Skeletal muscle tissue (tissue), 4 donors: Measurements from ENCODE around the gene CSE1L. TPM values are rescaled to one million over a fixed set of nuclear protein-coding genes. Genes with fewer than 3 reads are reported as not detected.
A peak's percentile ranks its signal among the peaks of the same experiment; 100 is the strongest.
"Not testable (repeated sequence)": the region's sequence is repeated elsewhere in the genome, so short reads cannot be mapped to it uniquely, and the experiment has no call there.

ENCODE experiments used
- H3K27ac ChIP-seq: one replicate; pipeline ENCODE4 v1.7.0; 2013; ENCODE audit warnings: mild to moderate bottlenecking, low read depth, low read length, inconsistent platforms
- H3K27me3 ChIP-seq, 3 donors: one replicate each; pipeline ENCODE4 v1.7.0; 2013; ENCODE audit warnings: low read length in 3 of 3; ENCODE audit not compliant: control insufficient read depth in 3 of 3, insufficient read depth in 3 of 3
- H3K36me3 ChIP-seq, 3 donors: one replicate each; pipeline ENCODE4 v1.7.0; 2013; ENCODE audit warnings: low read length in 3 of 3; ENCODE audit not compliant: control insufficient read depth in 3 of 3, insufficient read depth in 3 of 3
- H3K4me1 ChIP-seq, 3 donors: one replicate each; pipeline ENCODE4 v1.7.0; 2013; ENCODE audit warnings: low read length in 3 of 3, mild to moderate bottlenecking in 3 of 3; ENCODE audit not compliant: control insufficient read depth in 3 of 3, insufficient read depth in 3 of 3
- H3K4me3 ChIP-seq, 3 donors: one replicate each; pipeline ENCODE4 v1.7.0; 2013; ENCODE audit warnings: low read length in 3 of 3
- H3K9ac ChIP-seq, 3 donors: one replicate each; pipeline ENCODE4 v1.7.0; 2013; ENCODE audit warnings: low read length in 3 of 3, mild to moderate bottlenecking in 3 of 3, moderate library complexity in 2 of 3, low read depth in 1 of 3
- H3K9me3 ChIP-seq, 3 donors: one replicate each; pipeline ENCODE4 v1.7.0; 2013; ENCODE audit warnings: low read length in 3 of 3; ENCODE audit not compliant: control insufficient read depth in 3 of 3
- total RNA-seq: library from RNA; depleted of rRNA; stranded (reverse); fragments of >200 nt; gene quantifications from one replicate; pipeline ENCODE4 v1.2.3, GENCODE V29; 2014
- donor health status: Osteomylitis.

CSE1L gene
- total RNA-seq, 1 donor from 2014 or later = 59.5 TPM

- Histone ChIP-seq H3K36me3 (peaks cover 64 to 69% (median 66%) of the 10 kb centered on the region in 3 donors), H3K4me1 (no peaks in the 10 kb centered on the region), H3K9me3 (no peaks in the 10 kb centered on the region), H3K27ac (no peak overlapping the region), H3K27me3 (no peaks in the 10 kb centered on the region), H3K4me3 (no peak overlapping the region), H3K9ac (no peak overlapping the region)
Observed at GRCh38 chr20:49115564-49115963, 69.5 kb downstream of the CSE1L start.

- H3K27ac ChIP-seq = no peak overlapping the region
- H3K9ac ChIP-seq = no peak overlapping the region
- no peaks in the 10 kb centered on the region for H3K4me1 ChIP-seq
- H3K36me3 ChIP-seq = peaks cover 57 to 65% (median 61%) of the 10 kb centered on the region in 3 donors
- no peaks in the 10 kb centered on the region for H3K9me3 ChIP-seq
- H3K4me3 ChIP-seq = no peak overlapping the region
- H3K27me3 ChIP-seq = no peaks in the 10 kb centered on the region
Observed at GRCh38 chr20:49118307-49118706, 72.2 kb downstream of the CSE1L start.

DNA sequence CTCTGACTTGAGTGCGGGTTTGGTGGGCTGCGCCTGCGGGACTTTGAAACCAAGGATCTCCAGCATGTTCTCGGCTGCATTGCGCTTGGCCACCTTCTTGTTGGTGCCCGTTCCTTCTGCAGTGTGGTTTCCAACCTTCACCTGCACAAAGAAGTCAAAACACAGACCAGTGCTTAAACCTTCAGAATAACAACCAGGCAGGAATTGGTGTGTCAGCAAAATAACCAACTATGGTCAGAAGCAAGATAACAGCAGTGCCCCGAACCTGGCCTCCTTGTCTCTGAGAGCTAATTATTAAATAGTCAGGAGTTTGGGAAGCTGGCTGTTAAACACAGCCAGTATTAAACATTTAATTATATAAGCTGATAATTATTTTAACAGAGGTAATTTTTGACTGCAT is 73.9 kb downstream of the CSE1L start:
- no peaks in the 10 kb centered on the region for H3K4me1 ChIP-seq
- no peak overlapping the region for H3K4me3 ChIP-seq
- no peak overlapping the region for H3K27ac ChIP-seq
- peaks cover 56 to 68% (median 58%) of the 10 kb centered on the region in 3 donors for H3K36me3 ChIP-seq
- H3K27me3 ChIP-seq = no peaks in the 10 kb centered on the region
- no peaks in the 10 kb centered on the region for H3K9me3 ChIP-seq
- no peak overlapping the region for H3K9ac ChIP-seq

DNA sequence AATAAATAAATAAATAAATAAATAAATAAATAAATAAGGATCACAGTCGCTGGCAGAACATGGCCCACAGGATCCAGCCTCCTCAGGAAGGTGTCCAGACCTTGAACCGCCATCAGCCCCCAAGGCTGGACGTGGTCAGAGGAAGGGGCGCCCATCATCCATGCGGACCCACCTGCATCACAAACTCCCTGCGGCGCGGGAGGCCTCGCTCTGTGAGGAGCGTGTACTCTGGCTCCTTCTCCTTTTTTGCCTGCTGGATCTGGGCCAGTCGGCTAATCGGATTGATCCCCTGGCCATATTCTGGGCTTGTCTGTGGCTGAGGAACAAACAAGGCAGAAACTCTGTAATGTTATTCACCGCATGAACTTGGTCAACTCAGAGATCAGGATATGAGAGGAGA is 76.8 kb downstream of the CSE1L start:
- Histone ChIP-seq H3K4me1 (no peaks in the 10 kb centered on the region), H3K9me3 (no peaks in the 10 kb centered on the region), H3K27ac (no peak overlapping the region), H3K36me3 (peaks cover 33 to 44% (median 35%) of the 10 kb centered on the region in 3 donors), H3K4me3 (no peak overlapping the region), H3K9ac (no peak overlapping the region), H3K27me3 (no peaks in the 10 kb centered on the region)

DNA sequence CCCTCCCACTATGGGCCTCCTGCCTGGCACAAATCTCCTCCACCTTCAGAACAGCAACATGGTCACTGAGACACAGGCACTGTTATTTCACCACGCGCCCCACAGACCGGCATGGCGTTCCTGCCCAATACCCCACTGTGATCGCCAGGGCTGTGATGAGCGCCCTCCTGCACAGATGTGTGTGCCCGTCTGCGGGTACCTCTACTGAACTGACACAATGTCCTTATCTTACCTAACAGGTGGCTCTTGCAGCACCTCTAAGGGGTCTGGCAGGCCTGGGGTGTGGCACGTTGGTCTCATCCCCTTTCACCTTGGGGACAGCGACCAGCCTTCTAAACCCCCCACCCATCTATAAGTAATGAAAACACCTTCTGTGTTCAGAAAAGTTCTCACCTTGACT is 77.9 kb downstream of the CSE1L start:
- H3K36me3 ChIP-seq = peaks cover 25 to 34% (median 25%) of the 10 kb centered on the region in 3 donors
- no peak overlapping the region for H3K4me3 ChIP-seq
- H3K4me1 ChIP-seq = no peaks in the 10 kb centered on the region
- no peak overlapping the region for H3K9ac ChIP-seq
- H3K9me3 ChIP-seq = no peaks in the 10 kb centered on the region
- H3K27ac ChIP-seq = no peak overlapping the region
- H3K27me3 ChIP-seq = no peaks in the 10 kb centered on the region

GRCh38 chr20:49132995-49133478 is 86.9 kb downstream of the CSE1L start:
- Histone ChIP-seq H3K27me3 (no peaks in the 10 kb centered on the region), H3K4me1 (peaks cover 0 to 4% (median 3%) of the 10 kb centered on the region in 3 donors), H3K4me3 (no peak overlapping the region), H3K36me3 (peaks cover 8 to 23% (median 17%) of the 10 kb centered on the region in 3 donors), H3K9ac (peak overlapping the region in 1 of 3 donors; percentile 46), H3K27ac (no peak overlapping the region), H3K9me3 (no peaks in the 10 kb centered on the region)

DNA sequence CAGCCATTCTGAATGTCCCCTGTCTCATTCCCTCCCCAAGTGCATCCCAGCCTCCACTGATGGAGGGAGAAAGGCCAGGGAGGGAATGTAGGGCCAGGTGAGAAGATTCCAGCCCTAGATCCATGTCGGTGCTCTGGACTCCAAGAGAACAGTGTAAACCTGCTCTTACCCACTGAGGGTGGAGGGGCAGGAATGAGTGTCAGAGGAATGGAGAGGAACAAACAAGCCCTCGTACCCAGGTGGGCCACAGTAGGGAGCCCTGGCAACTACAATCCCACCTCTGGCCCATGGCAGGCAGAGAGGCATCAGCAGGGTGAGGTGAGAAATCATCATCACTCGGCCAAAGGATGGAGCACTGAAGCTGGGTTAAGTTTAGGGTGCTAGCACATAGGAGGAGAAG is 87.5 kb downstream of the CSE1L start:
- Histone ChIP-seq H3K9ac (peak overlapping the region in 1 of 3 donors; percentile 46), H3K27ac (no peak overlapping the region), H3K36me3 (peaks cover 8 to 23% (median 17%) of the 10 kb centered on the region in 3 donors), H3K9me3 (no peaks in the 10 kb centered on the region), H3K4me3 (no peak overlapping the region), H3K4me1 (peaks cover 0 to 4% (median 3%) of the 10 kb centered on the region in 3 donors), H3K27me3 (no peaks in the 10 kb centered on the region)

DNA sequence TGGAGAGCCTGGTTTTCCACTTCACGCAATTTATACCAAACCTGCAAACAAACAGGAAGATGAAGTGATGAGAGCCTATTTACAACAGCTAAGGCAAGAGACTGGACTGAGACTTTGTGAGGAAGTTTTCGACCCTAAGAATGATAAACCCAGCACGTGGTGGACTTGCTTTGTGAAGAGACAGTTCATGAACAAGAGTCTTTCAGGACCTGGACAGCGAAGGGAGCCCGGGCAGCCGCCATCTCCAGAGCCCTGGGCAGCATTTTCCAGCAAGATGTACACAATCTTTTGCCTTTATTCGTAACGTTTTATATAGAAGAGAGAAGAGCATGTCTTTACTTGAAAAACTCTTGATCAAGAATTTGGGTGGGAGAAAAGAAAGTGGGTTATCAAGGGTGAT is 88.7 kb downstream of the CSE1L start:
- peaks cover 10 to 23% (median 17%) of the 10 kb centered on the region in 3 donors for H3K36me3 ChIP-seq
- not testable (repeated sequence) for H3K9me3 ChIP-seq, H3K27ac ChIP-seq, H3K4me1 ChIP-seq, H3K27me3 ChIP-seq, H3K4me3 ChIP-seq, H3K9ac ChIP-seq

DNA sequence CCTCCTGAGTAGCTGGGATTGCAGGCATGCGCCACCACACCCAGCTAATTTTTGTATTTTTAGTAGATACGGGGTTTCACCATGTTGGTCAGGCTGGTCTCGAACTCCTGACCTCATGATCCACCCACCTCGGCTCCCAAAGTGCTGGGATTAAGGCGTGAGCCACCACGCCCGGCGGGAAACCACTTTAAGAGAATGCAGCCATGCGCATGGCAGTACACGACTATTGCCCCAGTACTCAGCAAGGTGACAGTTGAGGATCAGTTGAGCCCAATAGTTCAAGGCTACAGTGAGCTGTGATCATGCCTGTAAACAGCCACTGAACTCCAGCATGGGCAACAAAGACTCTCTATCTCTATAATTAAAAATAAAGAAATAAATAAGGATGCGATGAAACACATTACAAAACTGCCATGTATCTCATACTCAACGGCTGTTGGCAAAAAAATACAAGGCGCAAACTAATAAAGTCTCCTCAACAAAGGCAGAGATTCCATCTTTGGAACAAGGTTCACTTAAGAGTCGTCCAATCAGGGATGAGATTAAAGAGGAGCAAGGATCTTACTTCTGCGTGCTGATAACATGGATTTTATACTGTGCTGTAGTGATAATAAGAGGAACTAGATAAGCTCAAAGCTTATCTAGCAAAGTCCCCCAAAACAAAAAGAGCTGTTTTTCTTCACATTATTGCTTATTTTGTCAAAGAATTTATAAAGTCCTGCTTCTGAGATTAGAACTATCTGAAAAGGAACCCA is 90.9 kb downstream of the CSE1L start:
- Histone ChIP-seq H3K9me3 (no peaks in the 10 kb centered on the region), H3K9ac (no peak overlapping the region), H3K27ac (no peak overlapping the region), H3K4me3 (no peak overlapping the region), H3K36me3 (peaks cover 9 to 19% (median 16%) of the 10 kb centered on the region in 3 donors), H3K27me3 (no peaks in the 10 kb centered on the region), H3K4me1 (peaks cover 3 to 7% (median 3%) of the 10 kb centered on the region in 3 donors)

GRCh38 chr20:49138431-49138830 is 92.3 kb downstream of the CSE1L start:
- Histone ChIP-seq H3K9me3 (no peaks in the 10 kb centered on the region), H3K36me3 (peaks cover 8 to 13% (median 11%) of the 10 kb centered on the region in 3 donors), H3K27me3 (no peaks in the 10 kb centered on the region), H3K9ac (no peak overlapping the region), H3K4me1 (peaks cover 0 to 3% (median 3%) of the 10 kb centered on the region in 3 donors), H3K27ac (no peak overlapping the region), H3K4me3 (no peak overlapping the region)
